ENCODE measurements around the gene CYP11A1. TPM values are rescaled to one million over a fixed set of nuclear protein-coding genes. Genes with fewer than 3 reads are reported as not detected.

CYP11A1 gene
- total RNA-seq, 1 donor from 2014 or later = not detected

GRCh38 chr15:74345051-74345450, 22.4 kb downstream of the CYP11A1 start:
- H3K9me3 Mint-ChIP-seq = no peaks in the 10 kb centered on the region
- ATAC-seq (ENCODE audit: low read depth) = no peak

GRCh38 chr15:74343797-74344127, 23.7 kb downstream of the CYP11A1 start:
- Mint-ChIP-seq H3K27ac (no peak overlapping the region), H3K4me1 (no peaks in the 10 kb centered on the region), H3K4me3 (no peak overlapping the region), H3K27me3 (peaks cover 6% of the 10 kb centered on the region), H3K9me3 (no peaks in the 10 kb centered on the region), H3K36me3 (ENCODE audit: low read depth) (no peaks in the 10 kb centered on the region)
- TF ChIP-seq CTCF (IDR thresholded peaks at IDR 0.05) = no peak
- DNase-seq (no peak), ATAC-seq (ENCODE audit: low read depth) (no peak)
- ChIA-PET CTCF (no interaction called here), POLR2A (no interaction called here)
- intact Hi-C loops (cut with micrococcal nuclease) = no loop called here

More at GRCh38 chr15:74345051-74345450, 22.4 kb downstream of the CYP11A1 start:
- TF ChIP-seq CTCF (IDR thresholded peaks at IDR 0.05) = no peak
- H3K4me3 Mint-ChIP-seq = no peak overlapping the region
- no peak for DNase-seq
- H3K27ac Mint-ChIP-seq = no peak overlapping the region
- ChIA-PET POLR2A (no interaction called here), CTCF (no interaction called here)
- no peaks in the 10 kb centered on the region for H3K36me3 Mint-ChIP-seq (ENCODE audit: low read depth)
- peaks cover 6% of the 10 kb centered on the region for H3K27me3 Mint-ChIP-seq
- no peaks in the 10 kb centered on the region for H3K4me1 Mint-ChIP-seq
- intact Hi-C loops (cut with micrococcal nuclease) = no loop called here

GRCh38 chr15:74343127-74343796, 24.2 kb downstream of the CYP11A1 start:
- H3K27me3 Mint-ChIP-seq = peaks cover 6% of the 10 kb centered on the region
- no peak for ATAC-seq (ENCODE audit: low read depth)
- H3K9me3 Mint-ChIP-seq = no peaks in the 10 kb centered on the region
- TF ChIP-seq CTCF (IDR thresholded peaks at IDR 0.05) = no peak
- no peak overlapping the region for H3K27ac Mint-ChIP-seq
- CTCF ChIA-PET = no interaction called here
- POLR2A ChIA-PET = no interaction called here
- intact Hi-C loops (cut with micrococcal nuclease) = no loop called here
- no peak for DNase-seq
- no peak overlapping the region for H3K4me3 Mint-ChIP-seq
- no peaks in the 10 kb centered on the region for H3K4me1 Mint-ChIP-seq
- H3K36me3 Mint-ChIP-seq (ENCODE audit: low read depth) = no peaks in the 10 kb centered on the region

GRCh38 chr15:74340150-74340549, 27.3 kb downstream of the CYP11A1 start:
- no peak for ATAC-seq (ENCODE audit: low read depth)
- intact Hi-C loops (cut with micrococcal nuclease) = no loop called here

GRCh38 chr15:74339371-74339770, 28.1 kb downstream of the CYP11A1 start:
- Mint-ChIP-seq H3K4me3 (no peak overlapping the region), H3K4me1 (no peaks in the 10 kb centered on the region), H3K9me3 (no peaks in the 10 kb centered on the region), H3K27ac (no peak overlapping the region), H3K27me3 (no peaks in the 10 kb centered on the region), H3K36me3 (ENCODE audit: low read depth) (no peaks in the 10 kb centered on the region)
- no peak for TF ChIP-seq CTCF (IDR thresholded peaks at IDR 0.05)
- DNase-seq (no peak), ATAC-seq (ENCODE audit: low read depth) (no peak)
- intact Hi-C loops (cut with micrococcal nuclease) = no loop called here
- ChIA-PET CTCF (no interaction called here), POLR2A (no interaction called here)

More at GRCh38 chr15:74340150-74340549, 27.3 kb downstream of the CYP11A1 start:
- no peak for TF ChIP-seq CTCF (IDR thresholded peaks at IDR 0.05)
- H3K27ac Mint-ChIP-seq = no peak overlapping the region
- ChIA-PET POLR2A (no interaction called here), CTCF (interaction anchor here (0.8 kb wide), 1 partner anchor 13 kb away, joined by 3 read pairs; no protein-coding TSS in a partner anchor)
- no peaks in the 10 kb centered on the region for H3K27me3 Mint-ChIP-seq
- H3K36me3 Mint-ChIP-seq (ENCODE audit: low read depth) = no peaks in the 10 kb centered on the region
- no peaks in the 10 kb centered on the region for H3K9me3 Mint-ChIP-seq
- H3K4me1 Mint-ChIP-seq = no peaks in the 10 kb centered on the region
- H3K4me3 Mint-ChIP-seq = no peak overlapping the region
- no peak for DNase-seq
